Keratinocyte (primary cell): ENCODE data around the gene CACNG7. TPM values are rescaled to one million over a fixed set of nuclear protein-coding genes. Genes with fewer than 3 reads are reported as not detected.
A peak's percentile ranks its signal among the peaks of the same experiment; 100 is the strongest.

Source experiments
- DNase-seq: peaks from one replicate; pipeline ENCODE4 v3.0.0-alpha.2; 2011; ENCODE audit warnings: low read depth, missing footprints, low spot score
- FAIRE-seq: peaks from 2 replicates; lab custom pipeline; 2011; peaks lifted over from hg19 to GRCh38; lab: Jason Lieb, UNC
- H2AFZ ChIP-seq: 2 replicates; pipeline ENCODE4 v1.6.0; 2012; ENCODE audit warnings: low read length, control low read depth, inconsistent platforms; ENCODE audit not compliant: control insufficient read depth
- H3K27ac ChIP-seq: 2 replicates; pipeline ENCODE4 v1.5.1; 2011; ENCODE audit warnings: low read length; ENCODE audit not compliant: control insufficient read depth, insufficient read depth
- H3K27me3 ChIP-seq: 3 replicates; pipeline ENCODE4 v1.6.0; 2011; ENCODE audit warnings: low read length; ENCODE audit not compliant: control insufficient read depth, insufficient read depth; ENCODE audit errors: extremely low read depth
- H3K36me3 ChIP-seq, 2 experiments: 2 replicates in 1 of 2; 3 replicates in 1 of 2; pipeline ENCODE4 v1.5.1; 2011; ENCODE audit warnings: low read length in 2 of 2, mild to moderate bottlenecking in 1 of 2; ENCODE audit not compliant: control insufficient read depth in 2 of 2, insufficient read depth in 2 of 2; ENCODE audit errors: extremely low read depth in 1 of 2
- H3K4me1 ChIP-seq: 3 replicates; pipeline ENCODE4 v1.5.1; 2011; ENCODE audit warnings: low read length; ENCODE audit not compliant: control insufficient read depth, insufficient read depth; ENCODE audit errors: extremely low read depth
- H3K4me2 ChIP-seq: 3 replicates; pipeline ENCODE4 v1.6.0; 2011; ENCODE audit warnings: low read depth, low read length; ENCODE audit not compliant: control insufficient read depth, insufficient read depth; ENCODE audit errors: extremely low read depth
- H3K4me3 ChIP-seq, 3 experiments: fragments of 200-600 bp in 1 of 3; sonication (generic) in 1 of 3; 2 replicates in 2 of 3; 3 replicates in 1 of 3; pipeline ENCODE4 v1.5.1; 2011 to 2016; ENCODE audit warnings: low read length in 3 of 3, mild to moderate bottlenecking in 3 of 3, control low read depth in 2 of 3, inconsistent platforms in 1 of 3, low read depth in 1 of 3, mixed read lengths in 1 of 3, mixed run types in 1 of 3, moderate library complexity in 1 of 3; ENCODE audit not compliant: control insufficient read depth in 2 of 3, insufficient read depth in 2 of 3; ENCODE audit errors: extremely low read depth in 1 of 3
- H3K79me2 ChIP-seq: 2 replicates; pipeline ENCODE4 v1.6.0; 2012; ENCODE audit warnings: low read length; ENCODE audit not compliant: control insufficient read depth, insufficient read depth
- H3K9ac ChIP-seq: 3 replicates; pipeline ENCODE4 v1.6.0; 2011; ENCODE audit warnings: low read length; ENCODE audit not compliant: control insufficient read depth, insufficient read depth; ENCODE audit errors: extremely low read depth
- H3K9me1 ChIP-seq: 3 replicates; pipeline ENCODE4 v1.6.0; 2011; ENCODE audit warnings: low read length; ENCODE audit not compliant: control insufficient read depth, insufficient read depth; ENCODE audit errors: extremely low read depth
- H3K9me3 ChIP-seq: 2 replicates; pipeline ENCODE4 v1.5.1; 2012; ENCODE audit warnings: low read depth, low read length; ENCODE audit not compliant: control insufficient read depth
- H4K20me1 ChIP-seq: 3 replicates; pipeline ENCODE4 v1.6.0; 2011; ENCODE audit warnings: low read length; ENCODE audit not compliant: control insufficient read depth, insufficient read depth; ENCODE audit errors: extremely low read depth
- CTCF ChIP-seq, 3 experiments: IDR thresholded peaks in 1 of 3; conservative IDR thresholded peaks in 1 of 3; optimal IDR thresholded peaks in 1 of 3; 2 replicates in 2 of 3; 3 replicates in 1 of 3; pipeline versions ENCODE3 to v1.5.1; 2011; ENCODE audit warnings: low read length in 3 of 3, mild to moderate bottlenecking in 3 of 3, moderate library complexity in 2 of 3, control low read depth in 1 of 3, inconsistent platforms in 1 of 3; ENCODE audit not compliant: insufficient read depth in 2 of 3; ENCODE audit errors: extremely low read depth in 1 of 3
- EZH2 ChIP-seq: IDR thresholded peaks from one replicate; pipeline ENCODE4 v1.6.1; 2012; ENCODE audit warnings: inconsistent platforms, mild to moderate bottlenecking, low read length, moderate library complexity
- dilution Hi-C: fragments of 300-500 bp; cut with MboI; formaldehyde crosslinking; loops from one replicate; pipeline ENCODE4 v1.7.0; 2020; ENCODE audit warnings: low sequenced_read_pairs; ENCODE audit not compliant: extremely low pct_ligation_motif_present
- polyA plus RNA-seq, 5 experiments: library from polyadenylated mRNA; depleted of rRNA in 3 of 5; stranded (reverse) in 3 of 5; stranded (forward) in 1 of 5; unstranded in 1 of 5; fragments of >200 nt; gene quantifications; 1 replicate in 1 of 5; 2 replicates in 3 of 5; 3 replicates in 1 of 5; pipeline versions ENCODE4 v1.2.1 to v1.2.3, GENCODE V29; 2011 to 2012; ENCODE audit warnings: missing spikeins in 2 of 5, low read depth in 1 of 5, low replicate concordance in 1 of 5

The CACNG7 gene
- polyA plus RNA-seq, 1 donor (not counting 4 experiments of a cell fraction or from before 2014, with no cell fraction given) = not detected

- Histone ChIP-seq H2AFZ (no peak overlapping the region), H3K9ac (no peak overlapping the region), H3K79me2 (no peaks in the 10 kb centered on the region), H3K9me1 (no peaks in the 10 kb centered on the region), H3K27me3 (peaks cover 29% of the 10 kb centered on the region), H3K4me1 (no peaks in the 10 kb centered on the region), H3K9me3 (no peaks in the 10 kb centered on the region), H3K4me2 (no peak overlapping the region), H4K20me1 (no peaks in the 10 kb centered on the region), H3K27ac (no peak overlapping the region), H3K36me3 (no peaks in the 10 kb centered on the region), H3K4me3 (no peak overlapping the region)
- dilution Hi-C loops = no loop called here
- DNase-seq (no peak), FAIRE-seq (no peak)
- TF ChIP-seq CTCF (optimal IDR thresholded peaks at IDR 0.05 in 1 of 3, IDR thresholded peaks at IDR 0.05 in 1 of 3, conservative IDR thresholded peaks at IDR 0.05 in 1 of 3; ENCODE audit: extremely low read depth in 1 of 3, insufficient read depth in 2 of 3, low read length in 3 of 3) = peak in 1 of 3 experiments; percentile 4
- no peak for TF ChIP-seq EZH2
Measured at GRCh38 chr19:53912653-53913052, 3.6 kb downstream of the CACNG7 start.

- TF ChIP-seq EZH2 (no peak), CTCF (optimal IDR thresholded peaks at IDR 0.05 in 1 of 3, IDR thresholded peaks at IDR 0.05 in 1 of 3, conservative IDR thresholded peaks at IDR 0.05 in 1 of 3; ENCODE audit: extremely low read depth in 1 of 3, insufficient read depth in 2 of 3, low read length in 3 of 3) (no peak)
- Histone ChIP-seq H3K36me3 (no peaks in the 10 kb centered on the region), H3K4me1 (no peaks in the 10 kb centered on the region), H2AFZ (no peak overlapping the region), H3K9me3 (no peaks in the 10 kb centered on the region), H3K9me1 (no peaks in the 10 kb centered on the region), H3K27me3 (peaks cover 9% of the 10 kb centered on the region), H4K20me1 (no peaks in the 10 kb centered on the region), H3K9ac (no peak overlapping the region), H3K79me2 (no peaks in the 10 kb centered on the region), H3K4me2 (no peak overlapping the region), H3K27ac (no peak overlapping the region), H3K4me3 (no peak overlapping the region)
- DNase-seq (no peak), FAIRE-seq (no peak)
- dilution Hi-C loops = no loop called here
Measured at GRCh38 chr19:53915000-53915399, 5.9 kb downstream of the CACNG7 start.
